Stimulated activated CD8-positive, alpha-beta memory T cell treated with anti-CD3 and anti-CD28 coated beads, Interleukin-12 subunit alpha, Interleukin-12 subunit beta, amount 100 ng/mL, for 4 hours (primary cell): ENCODE measurements around the gene ZMYM4.

Experiments
- DNase-seq: peaks from one replicate; pipeline ENCODE4 v3.0.0-alpha.2; 2020; ENCODE audit warnings: low read depth

Gene ZMYM4

GRCh38 chr1:35406103-35406502 is 137.6 kb downstream of the ZMYM4 start:
- DNase-seq, result no peak

DNA sequence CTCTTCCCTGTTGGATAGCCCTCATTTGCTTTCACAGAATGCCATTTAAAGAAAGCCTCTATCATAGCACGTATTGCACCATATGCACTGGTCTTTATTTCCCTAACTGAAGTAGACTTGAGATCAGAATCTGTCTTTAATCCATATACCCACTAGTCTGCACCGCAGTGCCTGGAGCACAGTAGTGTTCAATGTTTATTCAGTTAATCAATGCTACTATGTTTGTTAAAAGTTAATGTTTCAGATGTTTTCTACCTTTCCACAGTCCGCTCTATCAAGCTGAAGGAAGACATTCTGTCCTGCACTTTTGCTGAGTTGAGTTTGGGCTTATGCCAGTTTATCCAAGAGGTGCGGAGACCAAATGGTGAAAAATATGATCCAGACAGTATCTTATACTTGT is 139.2 kb downstream of the ZMYM4 start:
- no peak for DNase-seq

GRCh38 chr1:35408925-35409324 is 140.4 kb downstream of the ZMYM4 start:
- DNase-seq, result no peak

DNA sequence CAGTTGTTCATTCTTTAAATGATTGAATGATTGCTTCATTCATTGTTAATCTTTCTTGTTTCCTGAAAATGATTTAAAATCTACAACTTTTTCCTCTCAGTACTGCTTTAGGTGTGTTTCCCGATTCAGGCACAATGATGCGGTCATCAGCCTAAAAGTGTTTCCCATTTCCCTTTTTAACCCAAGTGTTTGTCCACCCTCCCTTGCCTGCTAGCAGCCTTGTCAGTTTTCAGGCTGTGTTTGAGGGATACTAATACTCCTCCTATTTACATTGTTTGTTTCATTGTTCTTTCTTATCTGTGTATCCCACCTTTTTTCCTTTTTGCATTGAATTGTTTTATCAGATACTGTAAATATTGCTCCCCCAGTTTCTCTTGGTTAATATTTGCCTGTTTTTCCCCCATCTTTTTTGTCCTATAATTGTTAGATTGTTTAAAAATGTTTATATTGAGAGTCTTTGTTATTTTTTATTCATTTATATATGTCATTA is 157.6 kb downstream of the ZMYM4 start:
- DNase-seq, result no peak

- no peak for DNase-seq
These were observed 159.9 kb downstream of the ZMYM4 start for GRCh38 chr1:35428360-35428759.

DNA sequence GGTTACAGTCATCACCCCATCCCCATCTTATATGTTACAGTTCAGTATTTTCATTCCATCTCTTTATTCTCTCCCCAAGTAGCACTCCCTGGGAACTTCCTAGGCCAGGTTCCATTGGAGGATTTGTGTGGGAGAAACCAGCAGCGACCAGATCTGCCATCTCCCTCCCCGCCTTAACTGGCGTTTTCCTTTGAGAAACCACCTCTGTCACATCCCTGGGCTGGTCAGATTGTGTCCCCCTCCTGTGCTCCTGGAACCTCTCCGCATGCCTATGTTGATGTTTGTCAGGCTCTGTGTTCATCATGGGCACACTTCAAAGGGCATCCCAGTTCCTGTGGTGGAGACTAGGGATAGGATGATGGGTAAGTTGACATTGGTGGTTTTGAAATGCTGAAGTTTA is 162.3 kb downstream of the ZMYM4 start:
- DNase-seq, result no peak

DNA sequence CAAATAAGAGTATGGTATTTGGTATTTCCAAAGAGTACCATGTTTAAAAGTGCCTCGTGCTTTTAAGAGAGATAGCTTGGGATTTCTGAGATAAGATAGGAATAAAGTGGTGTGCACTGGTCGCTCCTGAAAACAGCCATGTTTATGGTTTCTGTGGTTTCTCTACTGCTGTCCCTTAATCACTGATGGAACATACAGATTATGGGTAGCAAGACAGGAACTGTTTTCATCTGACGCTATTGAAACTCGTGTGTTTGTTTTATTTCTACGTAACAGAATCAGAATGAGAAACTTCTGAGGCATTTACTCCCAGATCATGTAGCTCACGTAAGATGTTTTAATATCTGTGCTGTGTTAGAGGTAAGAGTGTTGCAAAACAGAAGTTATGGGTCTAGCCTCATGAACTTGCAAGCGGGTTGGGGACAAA is 162.7 kb downstream of the ZMYM4 start:
- DNase-seq, result no peak

GRCh38 chr1:35432231-35432630 is 163.7 kb downstream of the ZMYM4 start:
- no peak for DNase-seq

- DNase-seq, result no peak
These were observed 165.2 kb downstream of the ZMYM4 start for GRCh38 chr1:35433714-35434113.

GRCh38 chr1:35434703-35435102 is 166.2 kb downstream of the ZMYM4 start:
- no peak for DNase-seq

DNA sequence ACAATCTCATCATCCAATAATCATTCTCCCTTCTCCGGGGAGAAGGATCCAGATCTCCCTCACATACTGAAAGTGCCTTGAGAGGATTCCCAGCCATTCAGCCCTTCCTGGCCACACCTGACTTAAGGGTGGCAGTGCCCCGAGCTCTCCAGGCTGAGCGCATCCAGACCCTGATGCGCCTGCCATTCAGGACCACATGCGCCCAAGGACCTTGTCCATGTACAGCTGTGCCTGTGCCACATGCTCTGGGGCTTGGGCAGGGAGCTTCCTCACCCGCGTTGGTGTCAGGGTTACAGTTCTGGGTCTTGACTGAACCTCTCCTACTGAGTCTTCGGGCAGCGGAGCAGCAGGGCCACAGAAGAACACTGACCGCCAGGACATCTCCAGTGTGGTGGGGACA is 167.6 kb downstream of the ZMYM4 start:
- DNase-seq, result no peak

- no peak for DNase-seq
These were observed 168.7 kb downstream of the ZMYM4 start for GRCh38 chr1:35437200-35437599.

GRCh38 chr1:35439626-35440025 is 171.1 kb downstream of the ZMYM4 start:
- DNase-seq, result no peak

- DNase-seq, result no peak
These were observed 173.5 kb downstream of the ZMYM4 start for GRCh38 chr1:35441926-35442579.

DNA sequence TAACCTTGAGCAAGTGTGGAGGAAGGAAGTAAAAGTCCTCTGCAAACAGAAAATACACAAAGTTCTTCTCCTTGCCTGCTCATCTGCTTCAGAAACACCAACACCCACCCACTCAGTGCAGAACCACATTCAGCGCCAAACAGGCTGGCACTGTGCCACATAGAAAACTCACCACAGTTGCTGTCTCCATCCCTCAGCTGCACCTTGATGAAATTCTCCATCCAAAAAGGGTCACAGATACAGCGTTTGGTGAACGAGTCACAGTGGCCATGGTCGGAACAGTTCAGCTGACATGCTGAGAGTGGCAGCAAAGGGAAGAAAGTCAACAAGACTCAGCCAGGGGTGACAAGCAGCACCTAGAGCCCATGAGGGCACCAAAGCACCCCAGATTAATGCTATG is 174.2 kb downstream of the ZMYM4 start:
- DNase-seq, result no peak

- no peak for DNase-seq
These were observed 175.4 kb downstream of the ZMYM4 start for GRCh38 chr1:35443768-35444518.

DNA sequence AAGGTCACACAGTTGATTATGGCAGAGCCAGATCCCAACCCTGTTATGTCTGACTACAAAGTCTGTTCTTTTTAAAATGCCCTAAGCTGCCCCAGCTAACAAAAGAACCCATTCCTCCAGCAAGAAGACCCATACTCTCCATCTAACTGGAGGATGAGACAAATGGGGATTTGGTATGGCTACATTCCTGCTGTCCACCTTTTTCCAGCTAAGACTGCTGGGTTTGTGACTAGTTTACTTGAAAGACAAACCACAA is 175.9 kb downstream of the ZMYM4 start:
- no peak for DNase-seq

DNA sequence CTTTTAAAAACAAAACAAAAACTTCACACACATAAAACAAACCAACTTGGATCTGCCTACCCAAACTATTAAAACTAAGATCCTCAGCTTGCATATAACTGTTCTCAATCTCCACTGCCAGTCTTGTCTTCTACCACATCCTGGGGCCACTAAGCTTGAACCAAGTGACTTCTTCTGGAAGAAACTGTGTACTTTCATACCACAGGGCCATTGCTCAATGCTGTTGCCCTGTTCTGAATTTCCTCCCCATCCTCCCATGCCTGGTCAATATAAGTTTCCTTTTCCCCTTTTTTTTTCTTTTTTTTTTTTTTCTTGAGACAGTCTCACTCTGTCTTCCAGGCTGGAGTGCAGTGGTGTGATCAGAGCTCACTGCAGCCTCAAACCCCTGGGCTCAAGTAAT is 178.8 kb downstream of the ZMYM4 start:
- DNase-seq, result no peak

GRCh38 chr1:35448344-35448801 is 179.9 kb downstream of the ZMYM4 start:
- no peak for DNase-seq

GRCh38 chr1:35449334-35450008 is 181.0 kb downstream of the ZMYM4 start:
- no peak for DNase-seq

GRCh38 chr1:35451125-35451528 is 182.6 kb downstream of the ZMYM4 start:
- DNase-seq, result peak; percentile 44

DNA sequence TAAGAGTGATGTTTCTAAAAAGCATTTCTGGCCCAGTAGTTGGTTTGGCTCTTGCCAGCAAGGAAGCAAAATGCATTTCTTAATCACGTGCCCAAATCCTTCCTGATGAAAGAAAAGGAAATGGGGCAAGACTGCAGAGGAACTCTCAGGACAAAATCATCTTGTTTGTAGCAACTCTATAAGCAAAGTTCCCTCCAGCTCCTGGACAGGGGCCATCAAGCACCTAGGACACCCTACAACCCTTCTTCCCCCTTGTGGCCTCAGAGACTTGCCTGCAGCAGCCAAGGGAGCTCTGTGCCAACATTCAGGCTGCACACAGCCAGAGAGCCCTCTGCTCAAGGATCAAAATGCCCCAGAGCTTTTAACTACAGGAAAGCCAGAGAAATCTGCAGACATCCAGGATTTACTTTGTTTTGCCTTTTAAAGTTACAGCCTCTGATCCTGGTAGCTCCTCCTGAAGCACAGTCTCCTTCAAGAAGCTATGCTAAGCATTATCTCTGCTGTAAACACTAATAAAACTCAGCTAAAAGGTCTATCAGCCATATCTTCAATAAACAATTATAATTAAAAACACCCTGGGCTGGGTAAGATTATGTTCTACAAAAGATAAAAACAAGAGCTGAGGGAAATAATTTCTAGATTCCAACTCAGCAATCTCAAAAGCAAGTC is 183.7 kb downstream of the ZMYM4 start:
- DNase-seq, result no peak

- no peak for DNase-seq
These were observed 184.5 kb downstream of the ZMYM4 start for GRCh38 chr1:35453031-35453430.
